ENCODE measurements around the gene MAML3.

The MAML3 gene

GRCh38 chr4:140183270-140183669 lies 29.3 kb upstream of the MAML3 start:
- TF ChIP-seq YY1 (IDR thresholded peaks at IDR 0.05; ENCODE audit: low read depth) (no peak), EGR1 (IDR thresholded peaks at IDR 0.05) (no peak), MAX (IDR thresholded peaks at IDR 0.05) (no peak), TEAD4 (IDR thresholded peaks at IDR 0.05) (no peak), NFIC (IDR thresholded peaks at IDR 0.05) (no peak), ZBTB7A (IDR thresholded peaks at IDR 0.05; ENCODE audit: low read depth) (no peak), TCF12 (IDR thresholded peaks at IDR 0.05; ENCODE audit: low read depth) (no peak)
- TF ChIP-seq, protein P1, sequence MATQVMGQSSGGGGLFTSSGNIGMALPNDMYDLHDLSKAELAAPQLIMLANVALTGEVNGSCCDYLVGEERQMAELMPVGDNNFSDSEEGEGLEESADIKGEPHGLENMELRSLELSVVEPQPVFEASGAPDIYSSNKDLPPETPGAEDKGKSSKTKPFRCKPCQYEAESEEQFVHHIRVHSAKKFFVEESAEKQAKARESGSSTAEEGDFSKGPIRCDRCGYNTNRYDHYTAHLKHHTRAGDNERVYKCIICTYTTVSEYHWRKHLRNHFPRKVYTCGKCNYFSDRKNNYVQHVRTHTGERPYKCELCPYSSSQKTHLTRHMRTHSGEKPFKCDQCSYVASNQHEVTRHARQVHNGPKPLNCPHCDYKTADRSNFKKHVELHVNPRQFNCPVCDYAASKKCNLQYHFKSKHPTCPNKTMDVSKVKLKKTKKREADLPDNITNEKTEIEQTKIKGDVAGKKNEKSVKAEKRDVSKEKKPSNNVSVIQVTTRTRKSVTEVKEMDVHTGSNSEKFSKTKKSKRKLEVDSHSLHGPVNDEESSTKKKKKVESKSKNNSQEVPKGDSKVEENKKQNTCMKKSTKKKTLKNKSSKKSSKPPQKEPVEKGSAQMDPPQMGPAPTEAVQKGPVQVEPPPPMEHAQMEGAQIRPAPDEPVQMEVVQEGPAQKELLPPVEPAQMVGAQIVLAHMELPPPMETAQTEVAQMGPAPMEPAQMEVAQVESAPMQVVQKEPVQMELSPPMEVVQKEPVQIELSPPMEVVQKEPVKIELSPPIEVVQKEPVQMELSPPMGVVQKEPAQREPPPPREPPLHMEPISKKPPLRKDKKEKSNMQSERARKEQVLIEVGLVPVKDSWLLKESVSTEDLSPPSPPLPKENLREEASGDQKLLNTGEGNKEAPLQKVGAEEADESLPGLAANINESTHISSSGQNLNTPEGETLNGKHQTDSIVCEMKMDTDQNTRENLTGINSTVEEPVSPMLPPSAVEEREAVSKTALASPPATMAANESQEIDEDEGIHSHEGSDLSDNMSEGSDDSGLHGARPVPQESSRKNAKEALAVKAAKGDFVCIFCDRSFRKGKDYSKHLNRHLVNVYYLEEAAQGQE (IDR thresholded peaks at IDR 0.05; ENCODE audit: low read depth), result no peak

DNA sequence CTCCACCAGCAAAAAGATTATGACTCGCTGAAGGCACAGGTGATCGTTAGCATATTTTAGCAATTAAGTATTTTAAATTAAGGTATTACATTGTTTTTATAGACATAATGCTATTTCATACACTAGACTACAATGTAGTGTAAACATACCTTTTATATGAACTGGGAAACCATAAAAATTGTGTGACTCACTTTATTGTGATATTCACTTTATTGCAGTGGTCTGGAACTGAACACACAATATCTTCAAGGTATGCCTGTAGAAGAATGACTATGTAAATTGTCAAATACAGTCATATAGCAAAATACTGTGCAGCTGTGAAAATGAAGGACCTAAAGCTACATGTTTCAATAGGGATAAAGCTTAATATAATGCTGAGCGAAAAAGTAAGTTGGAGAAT lies 26.6 kb upstream of the MAML3 start:
- TF ChIP-seq NFIC (IDR thresholded peaks at IDR 0.05) (no peak), RAD21 (IDR thresholded peaks at IDR 0.05; ENCODE audit: low read depth) (no peak), CREB1 (IDR thresholded peaks at IDR 0.05; ENCODE audit: low read depth) (no peak), YY1 (IDR thresholded peaks at IDR 0.05; ENCODE audit: low read depth) (no peak), TCF12 (IDR thresholded peaks at IDR 0.05; ENCODE audit: low read depth) (no peak), TAF1 (IDR thresholded peaks at IDR 0.05; ENCODE audit: low read depth) (no peak), USF1 (IDR thresholded peaks at IDR 0.05) (no peak), EP300 (IDR thresholded peaks at IDR 0.05; ENCODE audit: borderline replicate concordance) (no peak), ZBTB7A (IDR thresholded peaks at IDR 0.05; ENCODE audit: low read depth) (no peak), CEBPB (IDR thresholded peaks at IDR 0.05) (no peak), TEAD4 (IDR thresholded peaks at IDR 0.05) (no peak), FOXM1 (IDR thresholded peaks at IDR 0.05; ENCODE audit: borderline replicate concordance, low read depth) (no peak), EGR1 (IDR thresholded peaks at IDR 0.05) (no peak), MAX (IDR thresholded peaks at IDR 0.05) (no peak)
- TF ChIP-seq, protein P1 (IDR thresholded peaks at IDR 0.05; ENCODE audit: low read depth), result no peak

DNA sequence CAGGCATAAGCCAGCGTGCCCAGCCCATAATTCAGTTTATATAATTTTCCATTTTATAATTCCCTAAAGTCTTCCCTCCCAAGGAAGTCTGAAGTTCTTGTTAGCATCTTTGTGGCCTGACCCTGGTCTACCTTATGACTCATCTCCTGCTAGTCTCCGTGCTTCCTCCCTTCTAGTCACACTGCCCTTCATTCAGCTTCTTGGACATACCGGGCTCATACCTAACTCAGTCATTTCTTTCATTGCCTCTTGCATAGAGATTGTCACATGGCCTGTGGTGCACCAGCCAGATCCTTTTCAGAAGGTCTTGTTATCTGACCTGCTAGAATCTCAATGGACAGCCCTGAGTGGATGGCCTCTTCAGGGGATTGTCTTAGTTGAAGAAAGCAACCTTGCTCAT lies 22.8 kb upstream of the MAML3 start:
- TF ChIP-seq CEBPB (IDR thresholded peaks at IDR 0.05), result no peak
- TF ChIP-seq, protein P1 (IDR thresholded peaks at IDR 0.05; ENCODE audit: low read depth), result no peak
- TF ChIP-seq NFIC (IDR thresholded peaks at IDR 0.05), result no peak
- no peak for TF ChIP-seq FOXM1 (IDR thresholded peaks at IDR 0.05; ENCODE audit: borderline replicate concordance, low read depth)
- no peak for TF ChIP-seq EP300 (IDR thresholded peaks at IDR 0.05; ENCODE audit: borderline replicate concordance)
- no peak for TF ChIP-seq TEAD4 (IDR thresholded peaks at IDR 0.05)
- no peak for TF ChIP-seq RAD21 (IDR thresholded peaks at IDR 0.05; ENCODE audit: low read depth)
- TF ChIP-seq ZBTB7A (IDR thresholded peaks at IDR 0.05; ENCODE audit: low read depth), result no peak
- no peak for TF ChIP-seq EGR1 (IDR thresholded peaks at IDR 0.05)
- TF ChIP-seq TCF12 (IDR thresholded peaks at IDR 0.05; ENCODE audit: low read depth), result no peak
- no peak for TF ChIP-seq YY1 (IDR thresholded peaks at IDR 0.05; ENCODE audit: low read depth)
- TF ChIP-seq USF1 (IDR thresholded peaks at IDR 0.05), result no peak

DNA sequence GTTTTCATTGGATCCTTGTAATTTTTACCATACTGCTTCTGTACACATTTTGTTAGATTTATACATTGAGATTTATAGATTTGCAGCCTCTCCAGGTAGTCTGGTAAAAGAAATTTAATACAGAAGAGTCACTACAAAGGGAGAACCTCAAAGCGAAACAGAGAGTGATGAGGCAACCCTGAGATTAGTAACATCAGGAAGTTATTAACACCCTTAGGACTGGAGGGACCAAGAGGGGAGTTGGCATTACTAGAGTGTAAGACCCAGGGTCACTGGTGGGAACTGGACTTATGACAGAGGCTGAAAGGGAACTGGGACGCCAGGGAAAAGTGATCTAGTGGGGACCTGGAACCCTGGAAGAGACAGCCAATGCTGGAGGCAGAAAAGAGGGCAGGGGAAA lies 20.6 kb upstream of the MAML3 start:
- no peak for TF ChIP-seq TEAD4 (IDR thresholded peaks at IDR 0.05)
- TF ChIP-seq ZBTB7A (IDR thresholded peaks at IDR 0.05; ENCODE audit: low read depth), result no peak
- no peak for TF ChIP-seq USF1 (IDR thresholded peaks at IDR 0.05)
- no peak for TF ChIP-seq CREB1 (IDR thresholded peaks at IDR 0.05; ENCODE audit: low read depth)
- TF ChIP-seq TAF1 (IDR thresholded peaks at IDR 0.05; ENCODE audit: low read depth), result no peak
- no peak for TF ChIP-seq FOXM1 (IDR thresholded peaks at IDR 0.05; ENCODE audit: borderline replicate concordance, low read depth)
- no peak for TF ChIP-seq EGR1 (IDR thresholded peaks at IDR 0.05)
- TF ChIP-seq, protein P1 (IDR thresholded peaks at IDR 0.05; ENCODE audit: low read depth), result no peak
- TF ChIP-seq MAX (IDR thresholded peaks at IDR 0.05), result no peak
- no peak for TF ChIP-seq YY1 (IDR thresholded peaks at IDR 0.05; ENCODE audit: low read depth)
- no peak for TF ChIP-seq TCF12 (IDR thresholded peaks at IDR 0.05; ENCODE audit: low read depth)
- TF ChIP-seq EP300 (IDR thresholded peaks at IDR 0.05; ENCODE audit: borderline replicate concordance), result no peak

Measured in Ishikawa (cell line).